Measurements from ENCODE around the gene TERC. TPM values are rescaled to one million over a fixed set of nuclear protein-coding genes. Genes with fewer than 3 reads are reported as not detected.

The TERC gene
- total RNA-seq, 3 donors from 2014 or later, result 125 to 194 (median 179) TPM

GRCh38 chr3:169771497-169772304 lies 6.8 kb upstream of the TERC start:
- Histone ChIP-seq H3K27me3 (no peaks in the 10 kb centered on the region), H3K36me3 (no peaks in the 10 kb centered on the region), H3K27ac (peak overlapping the region; percentile 13 to 99), H3K9me3 (no peaks in the 10 kb centered on the region), H3K4me3 (peak overlapping the region; percentile 92 to 100 (median 93)), H3K4me1 (peaks cover 0 to 14% of the 10 kb centered on the region in 2 donors)
- TF ChIP-seq CTCF (IDR thresholded peaks at IDR 0.05), result no peak
- peak in 2 of 3 donors; percentile 24 to 35 for TF ChIP-seq POLR2AphosphoS5 (IDR thresholded peaks at IDR 0.05)
- no peak for DNase-seq (ENCODE audit: low spot score in 2 of 2)
- intact Hi-C loops (cut with DNase I; ENCODE audit: low total_unique reads), result no loop called here

GRCh38 chr3:169769287-169770181 lies 4.7 kb upstream of the TERC start, which contains the start of gene ACTRT3:
Gene ACTRT3 (minus strand): TSS chr3:169769561. CDS start chr3:169769520, 41 bp downstream.
- Histone ChIP-seq H3K36me3 (no peaks in the 10 kb centered on the region), H3K4me1 (peaks cover 3 to 6% of the 10 kb centered on the region in 2 donors), H3K4me3 (peak within 1 kb of the TSS; percentile 54 to 92 (median 75)), H3K9me3 (peaks cover 0 to 4% of the 10 kb centered on the region in 2 donors), H3K27me3 (no peaks in the 10 kb centered on the region), H3K27ac (peak within 1 kb of the TSS; percentile 90 to 96)
- intact Hi-C loops (cut with DNase I; ENCODE audit: low total_unique reads), result no loop called here
- TF ChIP-seq CTCF (IDR thresholded peaks at IDR 0.05) (peak in 1 of 3 donors; percentile 12), POLR2AphosphoS5 (IDR thresholded peaks at IDR 0.05) (peak in 2 of 3 donors; percentile 21 to 39), POLR2A (IDR thresholded peaks at IDR 0.05) (no peak)
- DNase-seq (ENCODE audit: low spot score in 2 of 2), result peak; percentile 29 to 63

GRCh38 chr3:169764312-169764881 lies 463 bp downstream of the TERC start:
- H3K4me1 ChIP-seq, result peaks cover 0 to 3% of the 10 kb centered on the region in 2 donors
- peak in 1 of 3 donors; percentile 42 for TF ChIP-seq POLR2AphosphoS5 (IDR thresholded peaks at IDR 0.05)
- no peak for TF ChIP-seq CTCF (IDR thresholded peaks at IDR 0.05)
- no peaks in the 10 kb centered on the region for H3K27me3 ChIP-seq
- H3K9me3 ChIP-seq, result peaks cover 0 to 4% of the 10 kb centered on the region in 2 donors
- H3K36me3 ChIP-seq, result no peaks in the 10 kb centered on the region
- peak overlapping the region; percentile 64 to 98 (median 87) for H3K4me3 ChIP-seq
- peak overlapping the region; percentile 96 to 99 for H3K27ac ChIP-seq
- intact Hi-C loops (cut with DNase I; ENCODE audit: low total_unique reads), result loop anchor here (5.0 kb wide), 1 partner anchor 1907 kb away; no protein-coding TSS in a partner anchor
- peak; percentile 59 to 67 for DNase-seq (ENCODE audit: low spot score in 2 of 2)

- no peak for DNase-seq (ENCODE audit: low spot score in 2 of 2)
- TF ChIP-seq POLR2A (IDR thresholded peaks at IDR 0.05) (no peak), CTCF (IDR thresholded peaks at IDR 0.05) (no peak), POLR2AphosphoS5 (IDR thresholded peaks at IDR 0.05) (no peak)
These were observed 4.4 kb downstream of the TERC start for GRCh38 chr3:169760479-169760878.

More at GRCh38 chr3:169760479-169760878, 4.4 kb downstream of the TERC start:
- Histone ChIP-seq H3K36me3 (no peaks in the 10 kb centered on the region), H3K27ac (no peak overlapping the region), H3K4me3 (no peak overlapping the region), H3K4me1 (peaks cover 0 to 3% of the 10 kb centered on the region in 2 donors), H3K9me3 (no peaks in the 10 kb centered on the region), H3K27me3 (no peaks in the 10 kb centered on the region)
- intact Hi-C loops (cut with DNase I; ENCODE audit: low total_unique reads), result loop anchor here (5.0 kb wide), 1 partner anchor 1903 kb away; no protein-coding TSS in a partner anchor

Measured in breast epithelium (tissue), 4 donors.